COLO829 (cell line): ENCODE data around the gene PSMB7.
A peak's percentile ranks its signal among the peaks of the same experiment; 100 is the strongest.

Experiments
- DNase-seq: peaks from one replicate; pipeline ENCODE4 v3.0.0; 2012; ENCODE audit warnings: low spot score

Gene PSMB7

GRCh38 chr9:124325816-124326215 is 89.4 kb downstream of the PSMB7 start:
- DNase-seq: no peak

- no peak for DNase-seq
These were observed 91.3 kb downstream of the PSMB7 start for GRCh38 chr9:124323904-124324303.

DNA sequence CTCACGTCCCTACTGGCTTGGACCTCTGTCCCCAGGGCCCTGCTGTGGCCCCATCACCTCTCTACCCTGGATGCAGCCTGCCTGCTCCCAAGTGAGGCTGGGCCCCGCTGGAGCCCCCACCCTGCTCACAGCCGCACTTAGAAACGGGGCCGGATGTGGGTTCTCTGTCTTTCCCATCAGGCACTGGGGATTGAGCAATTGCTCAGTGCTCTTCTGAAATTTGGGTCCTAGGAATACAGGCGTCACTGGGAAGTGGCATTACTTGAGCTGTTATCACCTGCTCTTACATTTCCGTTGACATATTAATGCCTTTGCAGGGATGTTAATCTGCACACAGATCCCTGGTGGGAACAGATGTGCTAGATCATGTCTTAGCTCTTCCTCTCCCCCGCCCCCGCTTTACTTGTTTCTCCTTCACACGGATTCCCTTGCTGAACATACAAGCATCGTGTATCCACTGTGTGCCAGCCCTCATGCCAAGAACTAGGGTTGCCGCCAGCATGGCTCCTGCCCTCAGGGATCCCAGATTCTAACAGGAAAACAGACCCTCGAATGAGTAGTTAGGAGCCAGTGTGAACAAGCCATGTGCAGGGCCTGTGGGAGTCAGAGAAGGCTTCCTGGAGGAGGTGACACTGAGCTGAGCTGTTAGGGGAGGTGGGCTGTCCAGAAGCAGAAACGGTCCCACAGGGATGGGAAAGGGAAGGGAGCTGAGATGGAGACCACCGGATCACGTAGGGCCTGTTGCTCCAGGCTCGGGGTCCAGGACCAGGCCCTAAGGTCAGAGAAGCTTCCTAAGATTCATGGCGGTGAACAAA is 92.4 kb downstream of the PSMB7 start:
- no peak for DNase-seq

- no peak for DNase-seq
These were observed 93.3 kb downstream of the PSMB7 start for GRCh38 chr9:124321935-124322334.

DNA sequence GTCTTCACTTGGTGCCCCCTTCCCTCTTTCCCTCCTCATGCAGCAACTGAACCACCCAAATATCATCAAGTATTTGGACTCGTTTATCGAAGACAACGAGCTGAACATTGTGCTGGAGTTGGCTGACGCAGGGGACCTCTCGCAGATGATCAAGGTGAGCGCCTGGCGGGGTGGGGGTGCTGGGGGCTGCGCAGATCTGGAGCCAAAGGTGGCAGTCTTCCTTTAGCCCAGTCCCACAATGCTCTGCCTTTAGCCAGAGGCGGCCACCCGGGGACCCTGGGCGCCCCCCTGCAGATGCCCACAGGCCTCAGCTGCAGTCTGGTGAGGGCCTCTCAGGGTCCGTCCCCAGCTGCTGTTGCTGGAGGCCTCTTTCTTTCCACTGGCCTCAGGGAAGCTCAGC is 93.8 kb downstream of the PSMB7 start:
- no peak for DNase-seq

- DNase-seq: peak; percentile 87
These were observed 94.9 kb downstream of the PSMB7 start for GRCh38 chr9:124320062-124320973.

DNA sequence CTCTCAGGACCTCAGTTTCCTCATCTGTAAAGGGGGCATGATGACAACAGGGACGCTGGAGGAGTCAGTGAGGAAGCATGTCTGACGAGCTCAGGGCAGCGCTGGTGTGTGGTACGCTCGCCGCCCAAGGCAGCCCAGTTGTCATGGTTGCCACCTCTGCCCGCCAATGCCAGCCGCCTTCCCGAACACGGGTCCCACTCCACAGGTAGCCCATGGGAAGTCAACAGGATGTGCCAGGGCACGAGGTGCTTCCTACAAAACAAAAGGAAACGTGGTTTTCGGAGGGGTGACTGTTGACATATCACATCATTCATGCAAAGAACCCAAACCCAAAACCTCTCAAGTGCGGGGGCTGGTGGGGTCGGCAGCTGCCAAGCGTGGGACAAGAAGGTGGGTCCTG is 99.4 kb downstream of the PSMB7 start:
- DNase-seq: no peak

- DNase-seq: no peak
These were observed 101.3 kb downstream of the PSMB7 start for GRCh38 chr9:124313940-124314339.

DNA sequence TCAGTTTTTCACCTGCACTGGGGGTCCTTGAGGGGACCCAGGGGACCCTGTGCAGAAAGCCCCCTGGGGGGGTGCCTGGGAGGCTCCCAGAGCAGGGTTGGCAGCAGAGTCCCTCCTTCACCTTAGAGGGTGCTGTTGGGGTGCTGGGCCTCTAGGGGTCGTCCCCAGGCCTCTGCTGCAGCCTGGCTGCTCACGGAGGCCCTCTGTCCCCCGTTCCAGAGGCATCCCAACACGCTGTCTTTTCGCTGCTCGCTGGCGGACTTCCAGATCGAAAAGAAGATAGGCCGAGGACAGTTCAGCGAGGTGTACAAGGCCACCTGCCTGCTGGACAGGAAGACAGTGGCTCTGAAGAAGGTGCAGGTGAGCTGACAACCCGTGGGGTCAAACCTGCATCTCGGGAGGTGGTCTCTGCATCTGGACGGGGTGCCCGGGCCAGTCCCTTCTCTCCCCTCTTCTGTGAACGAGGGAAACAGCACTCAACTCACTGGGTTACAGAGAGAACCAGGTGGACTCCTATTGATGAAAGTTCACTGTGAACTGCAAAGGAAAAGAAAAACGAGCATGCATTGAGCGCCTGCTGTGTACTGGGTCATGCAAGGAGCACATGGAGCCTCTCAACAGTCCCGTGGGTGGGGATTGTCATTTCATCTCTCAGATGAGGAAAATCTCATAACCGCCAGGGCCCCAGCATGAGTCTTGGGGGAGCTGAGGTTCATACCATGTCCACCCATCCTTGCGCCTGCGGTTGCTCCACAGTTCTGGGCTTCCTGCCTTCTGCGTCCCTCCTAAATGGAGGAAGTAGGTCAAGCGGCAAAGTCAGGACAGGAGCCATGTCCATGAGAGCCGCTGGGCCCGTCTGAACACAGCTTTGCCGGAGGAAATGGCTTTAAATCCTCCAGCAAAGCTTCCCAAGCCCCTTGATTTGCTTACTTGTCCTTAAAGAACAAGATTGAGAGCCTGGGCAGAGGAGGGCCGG is 102.7 kb downstream of the PSMB7 start:
- no peak for DNase-seq

GRCh38 chr9:124311283-124311682 is 104.0 kb downstream of the PSMB7 start:
- DNase-seq: no peak

- no peak for DNase-seq
These were observed 105.6 kb downstream of the PSMB7 start for GRCh38 chr9:124309667-124310084.

DNA sequence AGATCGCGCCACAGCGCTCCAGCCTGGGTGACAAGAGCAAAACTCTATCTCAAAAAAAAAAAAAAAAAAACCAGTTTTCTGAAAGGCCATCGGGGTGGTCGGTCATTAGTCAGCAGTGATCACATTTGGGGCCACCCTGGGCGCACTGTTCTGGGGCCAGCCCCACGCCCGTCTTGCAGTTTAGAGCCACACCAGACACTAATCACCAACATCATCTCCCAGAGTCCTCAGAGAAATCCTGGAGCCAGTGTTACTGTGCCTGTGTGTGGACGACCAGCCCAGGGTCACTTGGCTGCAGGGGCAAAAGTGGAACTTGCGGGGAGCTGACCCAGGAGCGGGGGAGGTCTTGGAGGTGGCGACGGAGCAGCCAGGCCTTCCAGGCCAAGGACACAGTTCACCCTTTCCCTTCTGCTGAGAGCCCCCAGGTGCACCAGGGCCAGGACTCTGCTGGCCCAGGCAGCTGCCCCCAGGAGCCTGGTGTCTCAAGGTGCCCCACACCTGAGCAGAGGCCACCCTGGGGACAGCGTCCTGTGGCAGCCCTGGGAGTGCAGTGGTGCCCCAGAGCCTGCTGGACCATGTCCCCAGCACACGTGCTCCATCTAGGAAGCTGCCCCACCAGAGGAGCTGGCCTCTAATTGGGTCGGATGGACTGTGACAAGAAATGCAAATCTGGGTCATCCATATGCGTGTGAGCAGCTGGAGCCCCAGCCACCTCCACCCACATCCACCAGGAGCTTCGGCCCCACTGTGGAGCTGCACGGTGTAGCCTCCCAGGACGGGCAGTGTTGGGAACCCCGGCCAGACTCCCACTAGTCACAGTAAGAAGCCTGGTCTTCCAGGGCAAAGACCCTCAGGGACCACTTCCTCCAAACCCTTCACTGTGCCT is 106.4 kb downstream of the PSMB7 start:
- no peak for DNase-seq

DNA sequence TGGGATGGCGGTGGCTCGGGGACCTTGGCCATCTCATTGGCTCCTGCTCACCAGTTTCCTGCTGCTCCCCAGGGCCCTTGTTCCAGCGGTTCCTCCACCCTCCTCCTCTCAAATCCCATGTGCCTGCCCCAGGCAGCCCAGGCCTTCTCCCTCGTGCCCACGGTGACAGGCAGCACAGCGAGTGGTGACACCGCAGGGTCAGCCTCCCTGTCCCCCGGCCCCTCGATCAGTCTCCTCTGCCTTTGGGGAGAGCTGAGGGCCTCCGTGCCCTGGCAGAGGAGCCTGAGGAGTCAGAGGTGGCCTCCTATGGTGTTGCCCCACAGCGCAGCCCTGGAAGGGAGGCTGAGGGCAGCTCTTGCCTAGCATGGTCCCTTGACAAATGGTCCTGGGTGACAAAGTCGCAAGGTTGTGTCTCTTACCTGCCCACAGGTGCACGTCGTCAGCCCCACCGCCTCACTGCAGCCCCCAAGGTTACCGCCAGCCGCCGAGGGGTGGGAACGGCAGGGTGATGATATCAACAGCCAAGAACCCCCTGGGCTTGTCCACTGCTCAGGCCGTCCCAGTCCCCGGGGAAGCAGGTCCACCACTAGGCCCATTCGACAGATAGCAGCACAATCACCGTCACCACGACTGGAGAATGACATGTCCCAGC is 107.7 kb downstream of the PSMB7 start:
- no peak for DNase-seq

DNA sequence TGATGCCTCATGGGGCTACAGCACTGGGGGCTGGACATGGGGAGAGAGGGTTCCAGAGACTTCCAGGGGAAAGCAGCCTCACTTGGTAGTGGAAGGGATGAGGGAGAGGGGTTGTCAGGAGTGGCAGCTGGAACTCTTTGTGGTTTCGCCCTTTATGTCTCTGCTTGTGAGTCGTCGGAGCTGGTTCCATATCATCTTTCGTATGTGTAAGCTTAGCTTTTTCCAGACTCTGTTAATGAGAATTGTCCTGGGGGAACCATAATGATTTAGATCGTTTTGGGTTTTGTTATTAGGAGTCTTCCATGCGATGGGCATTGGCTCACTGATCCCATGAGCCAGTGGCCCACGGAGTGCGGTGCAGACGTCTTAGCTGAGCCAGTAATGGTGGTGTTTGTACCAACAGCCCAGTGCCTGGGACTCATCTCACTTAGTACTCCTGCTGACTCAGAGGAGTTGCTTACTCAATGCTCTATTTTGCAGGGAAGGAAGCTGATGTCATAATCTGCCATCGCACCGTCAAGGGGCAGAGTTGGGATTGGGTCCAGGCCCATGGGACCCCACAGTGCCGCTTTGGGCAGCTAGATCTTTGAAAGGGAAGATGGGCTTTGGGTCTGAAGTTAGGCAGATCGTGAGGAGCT is 109.0 kb downstream of the PSMB7 start:
- DNase-seq: no peak

DNA sequence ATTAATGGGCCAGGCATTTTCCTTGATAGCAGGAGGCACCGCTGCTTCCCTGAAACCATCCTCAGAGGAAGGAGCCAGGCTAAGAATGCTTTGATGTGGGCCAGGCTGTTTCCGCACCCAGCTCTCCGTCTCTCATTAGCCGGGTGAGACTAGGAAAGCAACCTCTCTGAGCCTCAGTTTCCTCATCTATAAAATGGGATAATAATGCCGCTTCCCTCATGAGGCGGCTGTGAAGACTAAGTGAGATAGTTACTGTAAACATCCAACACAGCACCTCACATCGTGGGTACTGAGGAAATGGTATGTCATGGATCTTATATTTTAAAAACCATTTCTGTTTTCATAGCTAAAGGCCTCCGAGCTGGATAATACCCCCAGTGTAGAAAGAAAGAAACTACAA is 111.0 kb downstream of the PSMB7 start:
- DNase-seq: no peak

DNA sequence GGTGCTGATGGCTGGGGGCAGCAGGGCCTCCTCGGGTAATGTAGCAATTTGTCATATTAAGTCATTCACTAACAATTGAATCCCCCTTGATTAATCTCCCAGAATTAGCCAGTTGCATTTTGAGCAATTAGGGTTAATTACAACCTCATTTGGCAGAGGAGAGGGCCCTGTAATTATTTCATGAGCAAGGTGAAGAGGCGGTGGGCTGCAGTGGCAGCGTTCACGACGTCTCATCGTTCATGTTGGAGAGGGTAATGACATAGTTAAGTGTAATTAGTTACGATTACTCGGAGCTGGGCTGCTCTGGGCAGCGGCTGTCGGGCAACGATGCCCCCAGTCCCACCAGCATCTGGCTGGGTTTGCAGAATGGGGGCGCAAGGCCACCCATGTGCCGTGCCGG is 111.5 kb downstream of the PSMB7 start:
- DNase-seq: no peak
